Right atrium auricular region (tissue), 2 donors: ENCODE results near the gene CFAP161. TPM values are rescaled to one million over a fixed set of nuclear protein-coding genes. Genes with fewer than 3 reads are reported as not detected.

ENCODE experiments used
- DNase-seq: peaks from one replicate; pipeline ENCODE4 v3.0.0-alpha.2; 2019; ENCODE audit warnings: low spot score
- H3K27ac ChIP-seq, 2 donors: fragments of 200-600 bp; sonication (generic); 1 replicate in 1 of 2; 2 replicates in 1 of 2; pipeline ENCODE4 v1.5.1; 2016 to 2019
- H3K27me3 ChIP-seq, 2 donors: fragments of 200-600 bp; sonication (generic); one replicate each; pipeline versions ENCODE4 v1.5.1 to v1.6.0; 2017 to 2019
- H3K36me3 ChIP-seq: fragments of 200-600 bp; sonication (generic); one replicate; pipeline ENCODE4 v1.5.1; 2016
- H3K4me1 ChIP-seq, 2 donors: fragments of 200-600 bp; sonication (generic); one replicate each; pipeline versions ENCODE4 v1.5.1 to v1.6.0; 2017 to 2019
- H3K4me3 ChIP-seq, 2 donors: fragments of 200-600 bp; sonication (generic); 1 replicate in 1 of 2; 2 replicates in 1 of 2; pipeline ENCODE4 v1.5.1; 2017 to 2019; ENCODE audit warnings: mild to moderate bottlenecking in 1 of 2, moderate library complexity in 1 of 2
- H3K9me3 ChIP-seq, 2 donors: fragments of 200-600 bp; sonication (generic); one replicate each; pipeline ENCODE4 v1.5.1; 2019
- total RNA-seq, 2 donors: library from RNA; depleted of rRNA; stranded (reverse); fragments of >200 nt; gene quantifications; one replicate each; pipeline ENCODE4 v1.1.0, GENCODE V29; 2016
- TF ChIP-seq, protein P1 (sequence below), 2 donors: fragments of 200-600 bp; sonication (generic); IDR thresholded peaks; one replicate each; pipeline ENCODE4 v1.5.1; 2019; ENCODE audit warnings: antibody characterized with exemption in 2 of 2

CFAP161 gene
- total RNA-seq, 2 donors from 2014 or later = 6.2 TPM; not detected in 1

GRCh38 chr15:81166636-81167305, 32.7 kb downstream of the CFAP161 start:
- Histone ChIP-seq H3K4me3 (no peak overlapping the region), H3K27me3 (no peaks in the 10 kb centered on the region), H3K27ac (peak overlapping the region; percentile 19 to 58), H3K4me1 (peaks cover 0 to 14% of the 10 kb centered on the region in 2 donors), H3K36me3 (no peaks in the 10 kb centered on the region), H3K9me3 (no peaks in the 10 kb centered on the region)
- TF ChIP-seq, protein P1, sequence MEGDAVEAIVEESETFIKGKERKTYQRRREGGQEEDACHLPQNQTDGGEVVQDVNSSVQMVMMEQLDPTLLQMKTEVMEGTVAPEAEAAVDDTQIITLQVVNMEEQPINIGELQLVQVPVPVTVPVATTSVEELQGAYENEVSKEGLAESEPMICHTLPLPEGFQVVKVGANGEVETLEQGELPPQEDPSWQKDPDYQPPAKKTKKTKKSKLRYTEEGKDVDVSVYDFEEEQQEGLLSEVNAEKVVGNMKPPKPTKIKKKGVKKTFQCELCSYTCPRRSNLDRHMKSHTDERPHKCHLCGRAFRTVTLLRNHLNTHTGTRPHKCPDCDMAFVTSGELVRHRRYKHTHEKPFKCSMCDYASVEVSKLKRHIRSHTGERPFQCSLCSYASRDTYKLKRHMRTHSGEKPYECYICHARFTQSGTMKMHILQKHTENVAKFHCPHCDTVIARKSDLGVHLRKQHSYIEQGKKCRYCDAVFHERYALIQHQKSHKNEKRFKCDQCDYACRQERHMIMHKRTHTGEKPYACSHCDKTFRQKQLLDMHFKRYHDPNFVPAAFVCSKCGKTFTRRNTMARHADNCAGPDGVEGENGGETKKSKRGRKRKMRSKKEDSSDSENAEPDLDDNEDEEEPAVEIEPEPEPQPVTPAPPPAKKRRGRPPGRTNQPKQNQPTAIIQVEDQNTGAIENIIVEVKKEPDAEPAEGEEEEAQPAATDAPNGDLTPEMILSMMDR (IDR thresholded peaks at IDR 0.05) = no peak
- DNase-seq = no peak

DNA sequence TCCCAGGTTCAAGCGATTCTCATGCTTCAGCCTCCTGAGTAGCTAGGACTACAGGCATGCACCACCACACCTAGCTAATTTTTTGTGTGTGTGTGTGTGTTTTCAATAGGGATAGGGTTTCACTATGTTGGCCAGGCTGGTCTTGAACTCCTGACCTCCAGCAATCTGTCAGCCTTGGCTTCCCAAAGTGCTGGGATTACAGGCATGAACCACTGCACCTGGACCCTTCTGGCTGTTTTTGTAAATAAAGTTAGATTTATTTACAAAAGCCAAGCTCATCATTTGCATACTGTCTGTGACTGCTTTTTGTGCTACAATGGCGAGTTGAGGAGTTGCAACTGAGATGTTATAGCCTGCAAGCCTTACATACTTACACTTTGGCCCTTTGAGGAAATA, 34.1 kb downstream of the CFAP161 start:
- TF ChIP-seq, protein P1 (IDR thresholded peaks at IDR 0.05) = no peak
- peaks cover 0 to 13% of the 10 kb centered on the region in 2 donors for H3K4me1 ChIP-seq
- H3K36me3 ChIP-seq = no peaks in the 10 kb centered on the region
- no peak for DNase-seq
- no peak overlapping the region for H3K4me3 ChIP-seq
- H3K27ac ChIP-seq = peak overlapping the region in 1 of 2 donors; percentile 58
- H3K27me3 ChIP-seq = no peaks in the 10 kb centered on the region
- no peaks in the 10 kb centered on the region for H3K9me3 ChIP-seq

- no peak for DNase-seq
- Histone ChIP-seq H3K36me3 (no peaks in the 10 kb centered on the region), H3K27ac (no peak overlapping the region), H3K27me3 (no peaks in the 10 kb centered on the region), H3K4me1 (peaks cover 0 to 13% of the 10 kb centered on the region in 2 donors), H3K4me3 (no peak overlapping the region), H3K9me3 (no peaks in the 10 kb centered on the region)
- TF ChIP-seq, protein P1 (IDR thresholded peaks at IDR 0.05) = no peak
Observed at GRCh38 chr15:81168644-81169043, 34.6 kb downstream of the CFAP161 start.

DNA sequence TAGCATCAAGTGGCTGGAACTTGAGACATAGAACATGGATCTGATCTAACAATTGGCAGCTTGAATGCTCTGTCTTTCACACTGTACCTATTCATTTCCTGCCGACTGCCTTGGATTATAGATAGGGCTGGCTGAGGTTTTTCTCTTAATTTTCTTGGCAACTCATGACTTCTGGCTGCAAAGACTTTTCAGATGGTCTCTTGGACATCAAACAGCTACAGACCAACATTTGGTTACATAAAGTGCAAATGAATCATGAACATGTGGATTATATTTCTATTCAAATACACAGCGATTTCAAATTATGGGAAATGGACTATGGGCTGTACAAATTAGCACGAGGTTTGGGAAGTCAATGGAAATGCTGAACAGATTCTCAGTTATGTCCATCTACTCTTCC, 36.4 kb downstream of the CFAP161 start:
- TF ChIP-seq, protein P1 (IDR thresholded peaks at IDR 0.05) = no peak
- no peak for DNase-seq
- Histone ChIP-seq H3K9me3 (no peaks in the 10 kb centered on the region), H3K4me1 (peaks cover 0 to 13% of the 10 kb centered on the region in 2 donors), H3K4me3 (no peak overlapping the region), H3K27me3 (no peaks in the 10 kb centered on the region), H3K27ac (peak overlapping the region in 1 of 2 donors; percentile 16), H3K36me3 (no peaks in the 10 kb centered on the region)

DNA sequence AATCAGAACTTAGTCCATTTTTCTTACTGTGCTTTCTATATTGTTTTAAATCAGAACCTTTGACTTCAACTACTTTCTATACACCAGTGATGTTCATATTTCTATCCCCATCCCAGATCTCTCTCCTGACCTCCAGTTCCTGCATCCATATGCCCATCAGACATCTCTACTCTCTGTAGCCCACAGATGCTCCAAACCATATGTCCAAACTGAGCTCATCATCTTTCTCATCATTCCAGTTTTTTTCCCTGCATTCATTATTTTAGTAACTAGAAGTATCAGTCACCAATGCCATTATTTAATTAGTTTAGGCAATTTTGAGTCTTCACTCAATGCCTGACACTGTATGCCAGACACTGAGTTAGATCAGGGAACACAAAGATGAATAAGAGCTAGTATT, 37.2 kb downstream of the CFAP161 start:
- DNase-seq = no peak
- Histone ChIP-seq H3K4me1 (peaks cover 0 to 17% of the 10 kb centered on the region in 2 donors), H3K9me3 (no peaks in the 10 kb centered on the region), H3K36me3 (no peaks in the 10 kb centered on the region), H3K27me3 (no peaks in the 10 kb centered on the region), H3K4me3 (no peak overlapping the region), H3K27ac (peak overlapping the region in 1 of 2 donors; percentile 16)
- TF ChIP-seq, protein P1 (IDR thresholded peaks at IDR 0.05) = no peak
